Breast epithelium (tissue), 3 donors: ENCODE measurements around the gene CD244.

Experiments used
- POLR2A ChIP-seq: fragments of 450-650 bp; IDR thresholded peaks from one replicate; pipeline ENCODE4 v1.6.1; 2016; ENCODE audit warnings: antibody characterized with exemption, mild to moderate bottlenecking, moderate library complexity
- POLR2AphosphoS5 ChIP-seq, 3 donors: sonication (generic); formaldehyde crosslinking; IDR thresholded peaks; one replicate each; pipeline ENCODE4 v1.6.1; 2017; ENCODE audit warnings: antibody characterized with exemption in 3 of 3
- TF ChIP-seq, protein P1 (sequence below), 3 donors: fragments of 450-650 bp; IDR thresholded peaks; one replicate each; pipeline ENCODE4 v1.5.1; 2016 to 2017; ENCODE audit warnings: antibody characterized with exemption in 3 of 3, mild to moderate bottlenecking in 3 of 3, moderate library complexity in 3 of 3

DNA sequence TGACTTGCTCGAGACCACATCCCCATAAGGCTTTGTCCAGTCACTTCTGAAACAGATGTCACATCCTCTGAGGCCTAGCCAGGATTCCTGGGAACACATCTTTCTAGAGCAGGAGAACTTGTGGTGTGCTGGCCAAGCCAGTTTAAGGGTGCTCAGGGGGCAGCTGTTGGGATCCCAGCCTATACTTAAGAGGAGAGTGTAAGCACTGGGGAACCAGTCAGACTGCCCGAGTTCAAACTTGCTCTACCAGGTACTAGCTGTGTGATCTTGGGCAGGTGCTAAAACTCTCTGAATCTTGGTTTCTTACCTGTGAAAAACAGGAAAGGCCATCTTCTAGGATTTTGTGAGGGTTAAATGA lies 82.3 kb downstream of the CD244 start:
- no peak for TF ChIP-seq POLR2AphosphoS5 (IDR thresholded peaks at IDR 0.05)
- TF ChIP-seq, protein P1, sequence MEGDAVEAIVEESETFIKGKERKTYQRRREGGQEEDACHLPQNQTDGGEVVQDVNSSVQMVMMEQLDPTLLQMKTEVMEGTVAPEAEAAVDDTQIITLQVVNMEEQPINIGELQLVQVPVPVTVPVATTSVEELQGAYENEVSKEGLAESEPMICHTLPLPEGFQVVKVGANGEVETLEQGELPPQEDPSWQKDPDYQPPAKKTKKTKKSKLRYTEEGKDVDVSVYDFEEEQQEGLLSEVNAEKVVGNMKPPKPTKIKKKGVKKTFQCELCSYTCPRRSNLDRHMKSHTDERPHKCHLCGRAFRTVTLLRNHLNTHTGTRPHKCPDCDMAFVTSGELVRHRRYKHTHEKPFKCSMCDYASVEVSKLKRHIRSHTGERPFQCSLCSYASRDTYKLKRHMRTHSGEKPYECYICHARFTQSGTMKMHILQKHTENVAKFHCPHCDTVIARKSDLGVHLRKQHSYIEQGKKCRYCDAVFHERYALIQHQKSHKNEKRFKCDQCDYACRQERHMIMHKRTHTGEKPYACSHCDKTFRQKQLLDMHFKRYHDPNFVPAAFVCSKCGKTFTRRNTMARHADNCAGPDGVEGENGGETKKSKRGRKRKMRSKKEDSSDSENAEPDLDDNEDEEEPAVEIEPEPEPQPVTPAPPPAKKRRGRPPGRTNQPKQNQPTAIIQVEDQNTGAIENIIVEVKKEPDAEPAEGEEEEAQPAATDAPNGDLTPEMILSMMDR (IDR thresholded peaks at IDR 0.05) = no peak
- no peak for TF ChIP-seq POLR2A
